ENCODE results near the gene CD300H. TPM values are rescaled to one million over a fixed set of nuclear protein-coding genes. Genes with fewer than 3 reads are reported as not detected.

The CD300H gene
- polyA plus RNA-seq, 5 donors = 0.30 to 0.48 (median 0.34) TPM; not detected in 2

Other genes starting within 250 kb of the CD300H start
- 1 to 10 TPM in 4 of 5 donors, under 1 TPM in 1; 0.63 to 2.6 (median 1.5) TPM for gene KIF19, start 241.3 kb downstream of the CD300H start, polyA plus RNA-seq (ENCODE audit: insufficient read depth in 1 of 5, insufficient read length in 5 of 5, low replicate concordance in 1 of 5)
- gene BTBD17, start 205.6 kb downstream of the CD300H start, polyA plus RNA-seq (ENCODE audit: insufficient read depth in 1 of 5, insufficient read length in 5 of 5, low replicate concordance in 1 of 5) = 1 to 10 TPM in 1 of 5 donors, under 1 TPM in 4; 0.67 to 1.9 (median 0.84) TPM
- gene GPR142, start 200.0 kb downstream of the CD300H start, polyA plus RNA-seq (ENCODE audit: insufficient read depth in 1 of 5, insufficient read length in 5 of 5, low replicate concordance in 1 of 5) = under 1 TPM in 3 of 5 donors, not detected in 2; 0.13 to 0.16 (median 0.15) TPM
- gene GPRC5C, start 135.4 kb downstream of the CD300H start, polyA plus RNA-seq (ENCODE audit: insufficient read depth in 1 of 5, insufficient read length in 5 of 5, low replicate concordance in 1 of 5) = 10 to 100 TPM; 40.1 to 70.8 (median 51.4) TPM
- gene CD300A, start 100.9 kb downstream of the CD300H start, polyA plus RNA-seq (ENCODE audit: insufficient read depth in 1 of 5, insufficient read length in 5 of 5, low replicate concordance in 1 of 5) = 1 to 10 TPM; 1.6 to 3.6 (median 2.1) TPM
- under 1 TPM; 0.22 to 0.44 (median 0.25) TPM for gene CD300LB, start 36.0 kb downstream of the CD300H start, polyA plus RNA-seq (ENCODE audit: insufficient read depth in 1 of 5, insufficient read length in 5 of 5, low replicate concordance in 1 of 5)
- 1 to 10 TPM in 1 of 5 donors, under 1 TPM in 4; 0.23 to 1.1 (median 0.69) TPM for gene CD300C, start 21.4 kb downstream of the CD300H start, polyA plus RNA-seq (ENCODE audit: insufficient read depth in 1 of 5, insufficient read length in 5 of 5, low replicate concordance in 1 of 5)
- gene CD300LD, start 24.8 kb upstream of the CD300H start, polyA plus RNA-seq (ENCODE audit: insufficient read depth in 1 of 5, insufficient read length in 5 of 5, low replicate concordance in 1 of 5) = under 1 TPM in 1 of 5 donors, not detected in 4; 0.08 TPM
- under 1 TPM; 0.29 to 0.46 (median 0.41) TPM for gene CD300E, start 56.2 kb upstream of the CD300H start, polyA plus RNA-seq (ENCODE audit: insufficient read depth in 1 of 5, insufficient read length in 5 of 5, low replicate concordance in 1 of 5)
- under 1 TPM; 0.54 to 0.68 (median 0.62) TPM for gene CD300LF, start 145.4 kb upstream of the CD300H start, polyA plus RNA-seq (ENCODE audit: insufficient read depth in 1 of 5, insufficient read length in 5 of 5, low replicate concordance in 1 of 5)
- gene RAB37, start 169.7 kb upstream of the CD300H start, polyA plus RNA-seq (ENCODE audit: insufficient read depth in 1 of 5, insufficient read length in 5 of 5, low replicate concordance in 1 of 5) = 10 to 100 TPM in 3 of 5 donors, 1 to 10 TPM in 2; 9.1 to 11.3 (median 10.5) TPM
- gene NHERF1, start 181.1 kb upstream of the CD300H start, polyA plus RNA-seq (ENCODE audit: insufficient read depth in 1 of 5, insufficient read length in 5 of 5, low replicate concordance in 1 of 5) = 10 to 100 TPM; 37.9 to 74.9 (median 44.8) TPM
- 10 to 100 TPM; 39.2 to 55.3 (median 47.9) TPM for gene NAT9, start 208.8 kb upstream of the CD300H start, polyA plus RNA-seq (ENCODE audit: insufficient read depth in 1 of 5, insufficient read length in 5 of 5, low replicate concordance in 1 of 5)

All from right lung (tissue), 5 donors.